PC-3 (cell line): ENCODE measurements around the gene GOLGA1. TPM values are rescaled to one million over a fixed set of nuclear protein-coding genes. Genes with fewer than 3 reads are reported as not detected.

Source experiments
- ATAC-seq: fragments of 200-7000 bp; cut with Tn5 transposase; 2 replicates; pipeline ENCODE4 v1.9.1; 2020; ENCODE audit warnings: mild to moderate bottlenecking, moderate library complexity
- BruUV-seq: library from RNA; stranded (reverse); fragments of 400-500 nt; replicated peaks from 2 replicates; lab custom pipeline; 2021; lab: Mats Ljungman, UMichigan
- CTCF ChIA-PET: fragments of 300-600 bp; sonication (Branson Sonifier 250); formaldehyde crosslinking; loops from one replicate; lab custom pipeline; 2022; ENCODE audit warnings: antibody characterized with exemption; lab: Charles Lee
- POLR2A ChIA-PET: fragments of 300-600 bp; sonication (Branson Sonifier 250); formaldehyde crosslinking; loops from one replicate; lab custom pipeline; 2022; ENCODE audit warnings: antibody characterized with exemption; ENCODE audit not compliant: unreplicated experiment; lab: Charles Lee
- DNase-seq: peaks from one replicate; pipeline ENCODE4 v3.0.0-alpha.2; 2015
- H2AFZ ChIP-seq: fragments of 300-600 bp; sonication (generic); 2 replicates; pipeline ENCODE4 v1.6.0; 2016; ENCODE audit warnings: antibody characterized with exemption, low read length
- H3F3A ChIP-seq: fragments of 300-600 bp; sonication (generic); one replicate; pipeline ENCODE4 v1.6.0; 2017; ENCODE audit warnings: antibody characterized with exemption, low read length, control low read depth, mild to moderate bottlenecking; ENCODE audit not compliant: unreplicated experiment
- H3K27ac ChIP-seq: fragments of 300-600 bp; sonication (generic); 2 replicates; pipeline ENCODE4 v1.5.1; 2016; ENCODE audit warnings: mild to moderate bottlenecking, low read length
- H3K27me3 ChIP-seq: fragments of 300-600 bp; sonication (generic); 2 replicates; pipeline ENCODE4 v1.6.1; 2016; ENCODE audit warnings: low read length, mixed read lengths
- H3K36me3 ChIP-seq: fragments of 300-600 bp; sonication (generic); 2 replicates; pipeline ENCODE4 v1.6.1; 2016; ENCODE audit warnings: low read depth, mixed run types, low read length, mixed read lengths
- H3K4me1 ChIP-seq: fragments of 300-600 bp; sonication (generic); 2 replicates; pipeline ENCODE4 v1.5.1; 2016; ENCODE audit warnings: low read length; ENCODE audit not compliant: insufficient read depth
- H3K4me2 ChIP-seq: fragments of 300-600 bp; sonication (generic); 2 replicates; pipeline ENCODE4 v1.6.0; 2016; ENCODE audit warnings: low read length
- H3K4me3 ChIP-seq: fragments of 300-600 bp; sonication (generic); 2 replicates; pipeline ENCODE4 v1.5.1; 2016; ENCODE audit warnings: mild to moderate bottlenecking, low read length, mixed read lengths
- H3K79me2 ChIP-seq: fragments of 300-600 bp; sonication (generic); 2 replicates; pipeline ENCODE4 v1.6.1; 2017; ENCODE audit warnings: low read length, mixed read lengths
- H3K9ac ChIP-seq: fragments of 300-600 bp; sonication (generic); 2 replicates; pipeline ENCODE4 v1.6.0; 2016; ENCODE audit warnings: mild to moderate bottlenecking, low read length
- H3K9me2 ChIP-seq: fragments of 300-600 bp; sonication (generic); replicated peaks from 2 replicates; pipeline ENCODE4 v1.6.1; 2016; ENCODE audit warnings: mixed run types, low read length, mixed read lengths
- H3K9me3 ChIP-seq: fragments of 300-600 bp; sonication (generic); 2 replicates; pipeline ENCODE4 v1.6.1; 2016; ENCODE audit warnings: low read length, mixed read lengths
- H4K20me1 ChIP-seq: fragments of 300-600 bp; sonication (generic); 2 replicates; pipeline ENCODE4 v1.6.1; 2016; ENCODE audit warnings: low read length, mixed read lengths
- CTCF ChIP-seq: fragments of 300-600 bp; sonication (generic); conservative IDR thresholded peaks from 2 replicates; pipeline ENCODE4 v1.5.1; 2017; ENCODE audit warnings: antibody characterized with exemption, low read depth, mild to moderate bottlenecking, low read length
- EZH2 ChIP-seq: fragments of 300-600 bp; sonication (generic); IDR thresholded peaks from one replicate; pipeline ENCODE4 v1.6.1; 2017; ENCODE audit warnings: antibody characterized with exemption, mild to moderate bottlenecking, low read length; ENCODE audit not compliant: unreplicated experiment
- EZH2phosphoT487 ChIP-seq: fragments of 300-600 bp; sonication (generic); IDR thresholded peaks from 2 replicates; pipeline ENCODE4 v1.6.1; 2018; ENCODE audit warnings: mild to moderate bottlenecking, antibody characterized with exemption, low read length, borderline replicate concordance
- intact Hi-C: fragments of 100-400 bp; cut with micrococcal nuclease; formaldehyde crosslinking; loops from 2 replicates; pipeline ENCODE4 v1.9.0; 2023
- total RNA-seq: library from RNA; depleted of rRNA; stranded (reverse); fragments of >200 nt; gene quantifications from 2 replicates; pipeline ENCODE4 v1.2.3, GENCODE V29; 2014

GOLGA1 gene
- total RNA-seq, 1 experiment from 2014 or later: 8.6 TPM

DNA sequence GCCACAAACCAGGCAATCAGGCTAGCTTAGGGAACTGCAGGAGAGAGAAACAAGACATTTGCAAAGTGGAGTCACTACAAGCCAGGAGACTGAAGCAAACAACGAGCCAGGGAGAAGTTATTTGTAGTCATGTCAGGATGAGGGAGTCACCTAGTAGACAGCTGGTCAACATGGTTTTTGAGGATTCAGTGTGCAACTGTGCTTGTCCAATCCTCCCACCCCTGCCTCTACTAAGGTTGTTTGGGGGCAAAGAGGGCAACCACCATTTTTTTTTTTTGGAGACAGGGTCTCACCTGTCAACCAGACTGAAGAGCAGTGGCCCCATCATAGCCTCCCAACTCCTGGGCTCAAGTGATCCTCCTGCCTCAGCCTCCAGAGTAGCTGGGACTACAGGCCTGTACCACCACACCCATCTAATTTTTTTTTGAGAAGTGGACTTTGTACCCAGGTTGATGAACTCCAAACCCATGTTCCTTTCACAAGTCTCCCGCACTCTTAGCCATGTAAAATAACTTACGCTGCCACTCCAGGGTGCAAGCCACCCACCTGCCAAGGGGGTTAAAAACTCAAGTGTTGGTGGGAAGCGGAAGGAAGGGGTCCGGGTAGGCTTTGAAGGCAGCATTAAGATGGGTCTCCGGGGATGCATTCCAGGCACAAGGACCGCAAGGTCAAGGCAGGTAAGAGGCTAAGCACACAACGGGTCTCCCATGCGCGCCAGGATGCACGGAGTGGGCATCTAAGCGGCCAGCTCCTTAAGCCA lies 80.1 kb downstream of the GOLGA1 start:
- ChIA-PET POLR2A (interaction anchor here (0.7 kb wide), 1 partner anchor 382 kb away, joined by 3 read pairs; no protein-coding TSS in a partner anchor), CTCF (no interaction called here)
- Histone ChIP-seq H3K4me3 (peak overlapping the region; percentile 98), H3K4me1 (peaks cover 26% of the 10 kb centered on the region), H3K27ac (peak overlapping the region; percentile 58), H2AFZ (no peak overlapping the region), H3K9me3 (no peaks in the 10 kb centered on the region), H3K9ac (peak overlapping the region; percentile 99), H3K4me2 (peak overlapping the region; percentile 90), H3K27me3 (no peaks in the 10 kb centered on the region), H3K36me3 (peaks cover 42% of the 10 kb centered on the region), H3K9me2 (no peaks in the 10 kb centered on the region), H3F3A (peaks cover 9% of the 10 kb centered on the region), H3K79me2 (peaks cover 40% of the 10 kb centered on the region), H4K20me1 (peaks cover 40% of the 10 kb centered on the region)
- TF ChIP-seq CTCF: no peak
- no peak for TF ChIP-seq EZH2phosphoT487
- TF ChIP-seq EZH2: no peak
- no peak for ATAC-seq
- intact Hi-C loops: no loop called here
- no peak for DNase-seq
- TSS peak; percentile 54 for BruUV-seq

GRCh38 chr9:124859803-124860581 lies 80.9 kb downstream of the GOLGA1 start:
- H3K9me2 ChIP-seq: no peaks in the 10 kb centered on the region
- H3K36me3 ChIP-seq: peaks cover 42% of the 10 kb centered on the region
- no peaks in the 10 kb centered on the region for H3K9me3 ChIP-seq
- peak overlapping the region; percentile 98 for H3K4me3 ChIP-seq
- H4K20me1 ChIP-seq: peaks cover 40% of the 10 kb centered on the region
- TF ChIP-seq EZH2 (no peak), EZH2phosphoT487 (no peak), CTCF (no peak)
- CTCF ChIA-PET: no interaction called here
- H3K4me1 ChIP-seq: peaks cover 26% of the 10 kb centered on the region
- H3K4me2 ChIP-seq: peak overlapping the region; percentile 90
- ATAC-seq: no peak
- BruUV-seq: no TSS peak
- DNase-seq: no peak
- POLR2A ChIA-PET: no interaction called here
- no peaks in the 10 kb centered on the region for H3K27me3 ChIP-seq
- intact Hi-C loops: no loop called here
- peak overlapping the region; percentile 99 for H3K9ac ChIP-seq
- no peak overlapping the region for H3K27ac ChIP-seq
- H2AFZ ChIP-seq: no peak overlapping the region
- H3F3A ChIP-seq: peaks cover 13% of the 10 kb centered on the region
- H3K79me2 ChIP-seq: peaks cover 40% of the 10 kb centered on the region
